IMR-90 (cell line): ENCODE results near the gene ECM2. TPM values are rescaled to one million over a fixed set of nuclear protein-coding genes. Genes with fewer than 3 reads are reported as not detected.

Experiments
- ATAC-seq: fragments of 200-7000 bp; cut with Tn5 transposase; 2 replicates; pipeline ENCODE4 v1.9.1; 2020; ENCODE audit warnings: low read depth, mild to moderate bottlenecking, moderate library complexity
- BruUV-seq: library from RNA; stranded (reverse); fragments of 400-500 nt; replicated peaks from 2 replicates; lab custom pipeline; 2021; lab: Mats Ljungman, UMichigan
- CTCF ChIA-PET: fragments of 300-600 bp; formaldehyde crosslinking; extraction: SDS; loops from one replicate; lab custom pipeline; 2021; ENCODE audit warnings: antibody characterized with exemption; lab: Yijun Ruan, JAX
- POLR2A ChIA-PET: fragments of 300-600 bp; sonication (Branson Sonifier 250); formaldehyde crosslinking; loops from one replicate; lab custom pipeline; 2022; ENCODE audit warnings: antibody characterized with exemption; ENCODE audit not compliant: unreplicated experiment; lab: Charles Lee
- DNase-seq: peaks from one replicate; pipeline ENCODE4 v3.0.0; 2013
- H2AFZ ChIP-seq: replicated peaks from 2 replicates; pipeline ENCODE3; 2013; ENCODE audit warnings: low read length, mild to moderate bottlenecking; ENCODE audit not compliant: poor library complexity
- H2AK5ac ChIP-seq: 2 replicates; pipeline ENCODE4 v1.6.1; 2013; ENCODE audit warnings: low read depth, low read length, inconsistent platforms
- H2AK9ac ChIP-seq: replicated peaks from 2 replicates; pipeline ENCODE3; 2013; ENCODE audit warnings: mild to moderate bottlenecking, low read depth, low read length, moderate library complexity; ENCODE audit not compliant: poor library complexity
- H2BK120ac ChIP-seq: 2 replicates; pipeline ENCODE4 v1.6.1; 2013; ENCODE audit warnings: low read depth, low read length, inconsistent platforms
- H2BK15ac ChIP-seq: 3 replicates; pipeline ENCODE4 v1.6.1; 2013; ENCODE audit warnings: low read depth, low read length, inconsistent platforms
- H2BK20ac ChIP-seq: 2 replicates; pipeline ENCODE4 v1.6.1; 2013; ENCODE audit warnings: low read depth, mild to moderate bottlenecking, inconsistent platforms, low read length, moderate library complexity
- H2BK5ac ChIP-seq: 2 replicates; pipeline ENCODE4 v1.6.1; 2013; ENCODE audit warnings: mild to moderate bottlenecking, low read depth, low read length, inconsistent platforms; ENCODE audit not compliant: poor library complexity, severe bottlenecking
- H3K14ac ChIP-seq: replicated peaks from 2 replicates; pipeline ENCODE4 v1.6.1; 2013; ENCODE audit warnings: low read depth, low read length, inconsistent platforms
- H3K18ac ChIP-seq: 2 replicates; pipeline ENCODE4 v1.6.1; 2013; ENCODE audit warnings: low read depth, low read length, control low read depth
- H3K23ac ChIP-seq: 2 replicates; pipeline ENCODE4 v1.6.1; 2013; ENCODE audit warnings: low read depth, low read length, inconsistent platforms
- H3K27ac ChIP-seq: 2 replicates; pipeline ENCODE4 v1.5.1; 2013; ENCODE audit warnings: mild to moderate bottlenecking, control low read depth, low read length; ENCODE audit not compliant: insufficient read depth
- H3K27me3 ChIP-seq: 2 replicates; pipeline ENCODE4 v1.6.1; 2013; ENCODE audit warnings: low read length; ENCODE audit not compliant: control insufficient read depth, insufficient read depth
- H3K36me3 ChIP-seq: 2 replicates; pipeline ENCODE4 v1.6.1; 2013; ENCODE audit warnings: low read length, mixed read lengths; ENCODE audit not compliant: control insufficient read depth, insufficient read depth
- H3K4ac ChIP-seq: 2 replicates; pipeline ENCODE4 v1.6.1; 2013; ENCODE audit warnings: low read depth, low read length, inconsistent platforms
- H3K4me1 ChIP-seq: 2 replicates; pipeline ENCODE4 v1.6.1; 2013; ENCODE audit warnings: low read length, mixed read lengths; ENCODE audit not compliant: control insufficient read depth, insufficient read depth
- H3K4me2 ChIP-seq: 2 replicates; pipeline ENCODE4 v1.6.1; 2013; ENCODE audit warnings: low read depth, mild to moderate bottlenecking, control low read depth, low read length, moderate library complexity
- H3K4me3 ChIP-seq: 2 replicates; pipeline ENCODE4 v1.5.1; 2013; ENCODE audit warnings: low read depth, mild to moderate bottlenecking, control low read depth, low read length, moderate library complexity; ENCODE audit not compliant: insufficient read depth
- H3K56ac ChIP-seq: 2 replicates; pipeline ENCODE4 v1.6.1; 2013; ENCODE audit warnings: low read length, inconsistent platforms; ENCODE audit not compliant: insufficient read depth; ENCODE audit errors: extremely low read depth
- H3K79me1 ChIP-seq, 2 experiments: 2 replicates each; pipeline ENCODE4 v1.6.1; 2013; ENCODE audit warnings: low read length in 2 of 2, inconsistent platforms in 1 of 2, low read depth in 1 of 2
- H3K9ac ChIP-seq: 2 replicates; pipeline ENCODE4 v1.6.1; 2013; ENCODE audit warnings: low read depth, low read length, control low read depth
- H3K9me1 ChIP-seq: 2 replicates; pipeline ENCODE4 v1.6.1; 2013; ENCODE audit warnings: low read length, inconsistent platforms; ENCODE audit not compliant: insufficient read depth
- H3K9me3 ChIP-seq: 2 replicates; pipeline ENCODE4 v1.6.1; 2013; ENCODE audit warnings: low read length; ENCODE audit not compliant: control insufficient read depth, insufficient read depth
- H4K20me1 ChIP-seq: 2 replicates; pipeline ENCODE4 v1.6.1; 2013; ENCODE audit warnings: low read length, inconsistent platforms; ENCODE audit not compliant: insufficient read depth
- H4K5ac ChIP-seq: 2 replicates; pipeline ENCODE4 v1.6.1; 2013; ENCODE audit warnings: mild to moderate bottlenecking, low read depth, low read length, control low read depth
- H4K8ac ChIP-seq, 2 experiments: 2 replicates each; pipeline ENCODE4 v1.6.1; 2013; ENCODE audit warnings: low read depth in 2 of 2, low read length in 2 of 2, control low read depth in 1 of 2, inconsistent platforms in 1 of 2
- H4K91ac ChIP-seq: 2 replicates; pipeline ENCODE4 v1.6.1; 2013; ENCODE audit warnings: low read depth, low read length, inconsistent platforms; ENCODE audit not compliant: insufficient read depth
- BHLHE40 ChIP-seq: fragments of 150-350 bp; IDR thresholded peaks from 2 replicates; pipeline ENCODE4 v1.6.1; 2016; ENCODE audit warnings: mild to moderate bottlenecking, low read depth, low read length
- CEBPB ChIP-seq: IDR thresholded peaks from 2 replicates; pipeline ENCODE4 v1.6.1; 2012; ENCODE audit warnings: low read depth, low read length, improper control_type of control experiment
- MAFK ChIP-seq: IDR thresholded peaks from 2 replicates; pipeline ENCODE4 v1.6.1; 2012; ENCODE audit warnings: low read depth, low read length, improper control_type of control experiment
- MXI1 ChIP-seq: IDR thresholded peaks from 2 replicates; pipeline ENCODE4 v1.6.1; 2012; ENCODE audit warnings: low read depth, mild to moderate bottlenecking, low read length, moderate library complexity, borderline replicate concordance
- NFE2L2 ChIP-seq: fragments of 150-350 bp; IDR thresholded peaks from 2 replicates; pipeline ENCODE4 v1.6.1; 2016; ENCODE audit warnings: low read depth, mild to moderate bottlenecking, low read length
- whole genome bisulfite sequencing, 2 experiments: methylation state at CpG; one replicate each; pipeline versions ENCODE4 v1.1.5 to v1.1.7; 2013; ENCODE audit warnings: missing lambda C conversion rate in 2 of 2; ENCODE audit not compliant: insufficient read length in 1 of 2; ENCODE audit errors: extremely low coverage in 2 of 2; 5-methylcytosine and 5-hydroxymethylcytosine counted together
- dilution Hi-C: fragments of 300-500 bp; cut with HindIII; formaldehyde crosslinking; loops from one replicate; pipeline ENCODE4 v1.14.3; 2018; ENCODE audit warnings: low sequenced_read_pairs; ENCODE audit not compliant: unreplicated experiment
- in situ Hi-C: fragments of 300-500 bp; cut with MboI; formaldehyde crosslinking; loops from 3 replicates; pipeline ENCODE4 v1.14.3; 2019; ENCODE audit warnings: low sequenced_read_pairs, inconsistent platforms, mixed read lengths
- intact Hi-C: fragments of 100-400 bp; cut with micrococcal nuclease; formaldehyde crosslinking; loops from 2 replicates; pipeline ENCODE4 v1.10.0; 2022
- polyA plus RNA-seq, 3 experiments: library from polyadenylated mRNA; depleted of rRNA; stranded (reverse); fragments of >200 nt; gene quantifications; 2 replicates each; pipeline ENCODE4 v1.2.3, GENCODE V29; 2012; ENCODE audit warnings: low replicate concordance in 1 of 3
- total RNA-seq: library from RNA; depleted of rRNA; stranded (reverse); fragments of >200 nt; gene quantifications from 2 replicates; pipeline ENCODE4 v1.2.3, GENCODE V29; 2012
- TF ChIP-seq, protein P1 (sequence below): fragments of 150-350 bp; IDR thresholded peaks from 2 replicates; pipeline ENCODE4 v1.6.1; 2017; ENCODE audit warnings: mild to moderate bottlenecking, antibody characterized with exemption, low read length, low read depth
- TF ChIP-seq, protein P2 (sequence below): fragments of 150-350 bp; IDR thresholded peaks from 2 replicates; pipeline ENCODE4 v1.6.1; 2016; ENCODE audit warnings: low read depth, mild to moderate bottlenecking, low read length, moderate library complexity, borderline replicate concordance

Gene ECM2
- total and polyA plus RNA-seq, 2 of the 4 experiments (the other 2 are of a cell fraction): 0.26 to 0.36 TPM

DNA sequence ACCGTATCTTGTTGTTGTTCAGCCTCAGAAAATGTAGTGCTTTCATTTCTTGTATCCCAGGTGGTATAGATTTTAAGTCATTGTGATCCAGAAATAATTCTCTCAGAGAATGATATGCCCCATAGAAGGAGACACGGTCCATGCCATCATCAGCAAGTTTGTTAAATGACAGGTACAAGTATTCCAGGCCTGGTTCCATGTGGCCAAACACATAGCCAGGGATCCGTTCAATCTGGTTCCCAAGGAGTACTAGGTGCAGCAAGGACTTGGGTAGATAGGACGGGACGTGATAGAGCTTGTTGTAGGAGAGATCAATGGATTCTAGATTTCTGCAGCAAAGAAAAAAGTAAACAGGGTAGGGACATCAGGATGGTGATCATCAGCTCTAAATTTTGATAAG lies 35.1 kb downstream of the ECM2 start:
- H3K79me1 ChIP-seq: peaks cover 0 to 9% of the 10 kb centered on the region in 2 experiments; a peak in 2 of 4 replicates
- H3K23ac ChIP-seq: no peak overlapping the region
- ChIA-PET POLR2A (no interaction called here), CTCF (no interaction called here)
- no TSS peak for BruUV-seq
- H4K5ac ChIP-seq: no peak overlapping the region
- intact Hi-C loops (no loop called here), in situ Hi-C loops (no loop called here), dilution Hi-C loops (no loop called here)
- H3K9ac ChIP-seq: no peak overlapping the region
- no peak overlapping the region for H2BK20ac ChIP-seq
- no peak overlapping the region for H3K27ac ChIP-seq
- H3K56ac ChIP-seq: no peak overlapping the region
- no peak overlapping the region for H4K8ac ChIP-seq
- no peak overlapping the region for H3K4ac ChIP-seq
- DNase-seq (no peak), ATAC-seq (no peak)
- no peak overlapping the region for H4K91ac ChIP-seq
- H3K36me3 ChIP-seq: no peaks in the 10 kb centered on the region
- no peak overlapping the region for H3K4me2 ChIP-seq
- 100% methylated on average over 1 of the region's 5 CpGs; no CpG with 5 or more reads in 1 of the 2 experiments for WGBS, 2 experiments
- H3K9me3 ChIP-seq: no peaks in the 10 kb centered on the region
- peaks cover 16% of the 10 kb centered on the region for H3K4me1 ChIP-seq
- peaks cover 12% of the 10 kb centered on the region for H3K9me1 ChIP-seq
- no peak overlapping the region; the same call in 1 of the 2 replicates for H2AK5ac ChIP-seq
- H2AK9ac ChIP-seq: no peak overlapping the region
- no peak overlapping the region for H2AFZ ChIP-seq
- no peaks in the 10 kb centered on the region for H3K27me3 ChIP-seq
- H4K20me1 ChIP-seq: no peaks in the 10 kb centered on the region
- no peak overlapping the region for H2BK5ac ChIP-seq
- H3K18ac ChIP-seq: no peak overlapping the region
- H3K4me3 ChIP-seq: no peak overlapping the region
- TF ChIP-seq BHLHE40 (no peak), MAFK (no peak), NFE2L2 (no peak), CEBPB (no peak), MXI1 (no peak)
- TF ChIP-seq, protein P1, sequence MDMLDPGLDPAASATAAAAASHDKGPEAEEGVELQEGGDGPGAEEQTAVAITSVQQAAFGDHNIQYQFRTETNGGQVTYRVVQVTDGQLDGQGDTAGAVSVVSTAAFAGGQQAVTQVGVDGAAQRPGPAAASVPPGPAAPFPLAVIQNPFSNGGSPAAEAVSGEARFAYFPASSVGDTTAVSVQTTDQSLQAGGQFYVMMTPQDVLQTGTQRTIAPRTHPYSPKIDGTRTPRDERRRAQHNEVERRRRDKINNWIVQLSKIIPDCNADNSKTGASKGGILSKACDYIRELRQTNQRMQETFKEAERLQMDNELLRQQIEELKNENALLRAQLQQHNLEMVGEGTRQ: no peak
- TF ChIP-seq, protein P2, sequence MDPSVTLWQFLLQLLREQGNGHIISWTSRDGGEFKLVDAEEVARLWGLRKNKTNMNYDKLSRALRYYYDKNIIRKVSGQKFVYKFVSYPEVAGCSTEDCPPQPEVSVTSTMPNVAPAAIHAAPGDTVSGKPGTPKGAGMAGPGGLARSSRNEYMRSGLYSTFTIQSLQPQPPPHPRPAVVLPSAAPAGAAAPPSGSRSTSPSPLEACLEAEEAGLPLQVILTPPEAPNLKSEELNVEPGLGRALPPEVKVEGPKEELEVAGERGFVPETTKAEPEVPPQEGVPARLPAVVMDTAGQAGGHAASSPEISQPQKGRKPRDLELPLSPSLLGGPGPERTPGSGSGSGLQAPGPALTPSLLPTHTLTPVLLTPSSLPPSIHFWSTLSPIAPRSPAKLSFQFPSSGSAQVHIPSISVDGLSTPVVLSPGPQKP: no peak
- H3K14ac ChIP-seq: no peak overlapping the region
- H2BK120ac ChIP-seq: no peak overlapping the region
- 0 out of 3 replicates have a peak overlapping the region, but pooled peaks have one; percentile 15 for H2BK15ac ChIP-seq
